Dermis blood vessel endothelial cell (primary cell): ENCODE data around the gene PCYOX1L. TPM values are rescaled to one million over a fixed set of nuclear protein-coding genes. Genes with fewer than 3 reads are reported as not detected.

Experiments used
- DNase-seq: peaks from one replicate; pipeline ENCODE4 v3.0.0; 2010
- total RNA-seq: library from RNA; depleted of rRNA; stranded (reverse); fragments of >200 nt; gene quantifications from 2 replicates; pipeline ENCODE4 v1.2.3, GENCODE V29; 2014

The PCYOX1L gene
- total RNA-seq, 1 donor from 2014 or later, result 14.8 TPM

GRCh38 chr5:149370878-149371277, 13.0 kb downstream of the PCYOX1L start:
- peak; percentile 26 for DNase-seq

- peak; percentile 82 for DNase-seq
Observed at GRCh38 chr5:149371296-149371962, 13.6 kb downstream of the PCYOX1L start.

- DNase-seq, result no peak
Observed at GRCh38 chr5:149372076-149372795, 14.4 kb downstream of the PCYOX1L start.

- DNase-seq, result no peak
Observed at GRCh38 chr5:149372932-149373331, 15.1 kb downstream of the PCYOX1L start.

GRCh38 chr5:149374303-149374702, 16.5 kb downstream of the PCYOX1L start:
- DNase-seq, result no peak

- DNase-seq, result no peak
Observed at GRCh38 chr5:149374801-149375200, 17.0 kb downstream of the PCYOX1L start.

GRCh38 chr5:149375434-149375833, 17.6 kb downstream of the PCYOX1L start:
- DNase-seq, result no peak

GRCh38 chr5:149376104-149376503, 18.3 kb downstream of the PCYOX1L start:
- DNase-seq, result no peak

GRCh38 chr5:149376711-149377447, 19.0 kb downstream of the PCYOX1L start:
- no peak for DNase-seq

GRCh38 chr5:149378241-149378820, 20.5 kb downstream of the PCYOX1L start:
- no peak for DNase-seq

- DNase-seq, result no peak
Observed at GRCh38 chr5:149379177-149379761, 21.4 kb downstream of the PCYOX1L start, which contains the start of gene IL17B. Gene IL17B (minus strand): TSS chr5:149379292. CDS start chr5:149379225, 67 bp downstream.

- DNase-seq, result no peak
Observed at GRCh38 chr5:149379818-149380374, 22.1 kb downstream of the PCYOX1L start.

- DNase-seq, result no peak
Observed at GRCh38 chr5:149380466-149381121, 22.7 kb downstream of the PCYOX1L start.

- no peak for DNase-seq
Observed at GRCh38 chr5:149381261-149381985, 23.6 kb downstream of the PCYOX1L start.

GRCh38 chr5:149381986-149382338, 24.1 kb downstream of the PCYOX1L start:
- peak; percentile 84 for DNase-seq

- no peak for DNase-seq
Observed at GRCh38 chr5:149382517-149383220, 24.8 kb downstream of the PCYOX1L start.

GRCh38 chr5:149383399-149383798, 25.6 kb downstream of the PCYOX1L start:
- DNase-seq, result no peak

GRCh38 chr5:149386166-149386565, 28.3 kb downstream of the PCYOX1L start:
- DNase-seq, result no peak

GRCh38 chr5:149387081-149387631, 29.3 kb downstream of the PCYOX1L start:
- DNase-seq, result peak; percentile 17

GRCh38 chr5:149387982-149388381, 30.1 kb downstream of the PCYOX1L start:
- no peak for DNase-seq
